Stomach (tissue), 9 donors: ENCODE data around the gene PCDHGA8. TPM values are rescaled to one million over a fixed set of nuclear protein-coding genes. Genes with fewer than 3 reads are reported as not detected.
"Not testable (repeated sequence)": the region's sequence is repeated elsewhere in the genome, so short reads cannot be mapped to it uniquely, and the experiment has no call there.

Experiments
- DNase-seq, 2 donors: peaks; one replicate each; pipeline versions ENCODE4 v3.0.0 to v3.0.0-alpha.2; 2013 to 2019
- H3K27ac ChIP-seq, 5 donors: fragments of 200-600 bp in 4 of 5; sonication (generic) in 4 of 5; one replicate each; pipeline ENCODE4 v1.5.1; 2013 to 2019; ENCODE audit warnings: mild to moderate bottlenecking in 1 of 5, moderate library complexity in 1 of 5
- H3K27me3 ChIP-seq, 3 donors: fragments of 200-600 bp; sonication (generic); one replicate each; pipeline ENCODE4 v1.5.1; 2017 to 2019; ENCODE audit warnings: mixed run types in 1 of 3
- H3K36me3 ChIP-seq, 4 donors: fragments of 200-600 bp; sonication (generic); 1 replicate in 3 of 4; 2 replicates in 1 of 4; pipeline ENCODE4 v1.5.1; 2016 to 2019
- H3K4me1 ChIP-seq, 4 donors: fragments of 200-600 bp; sonication (generic); one replicate each; pipeline ENCODE4 v1.5.1; 2016 to 2019
- H3K4me3 ChIP-seq, 4 donors: fragments of 200-600 bp; sonication (generic) in 3 of 4; one replicate each; pipeline ENCODE4 v1.5.1; 2016 to 2019; ENCODE audit warnings: mild to moderate bottlenecking in 1 of 4
- H3K9me3 ChIP-seq, 4 donors: fragments of 200-600 bp; sonication (generic); one replicate each; pipeline ENCODE4 v1.5.1; 2016 to 2019
- EP300 ChIP-seq: sonication (generic); formaldehyde crosslinking; IDR thresholded peaks from one replicate; pipeline ENCODE4 v1.6.1; 2017; ENCODE audit warnings: antibody characterized with exemption
- POLR2A ChIP-seq, 4 donors: fragments of 450-650 bp; IDR thresholded peaks; one replicate each; pipeline ENCODE4 v1.6.1; 2016; ENCODE audit warnings: antibody characterized with exemption in 4 of 4, control low read depth in 2 of 4, mild to moderate bottlenecking in 1 of 4, moderate library complexity in 1 of 4
- POLR2AphosphoS5 ChIP-seq, 3 donors: sonication (generic); formaldehyde crosslinking; IDR thresholded peaks; one replicate each; pipeline ENCODE4 v1.6.1; 2016; ENCODE audit warnings: antibody characterized with exemption in 3 of 3
- WGBS, 5 donors: extraction: QIAGEN DNeasy Blood & Tissue Kit in 3 of 5; methylation state at CpG; one replicate each; pipeline versions ENCODE4 v1.1.5 to v1.1.7; 2013 to 2018; 5-methylcytosine and 5-hydroxymethylcytosine counted together
- intact Hi-C: fragments of 100-400 bp; cut with DNase I; formaldehyde crosslinking; loops from one replicate; pipeline ENCODE4 v1.15.1; 2023; ENCODE audit warnings: low total_unique reads
- polyA plus RNA-seq, 3 donors: library from polyadenylated mRNA; stranded (reverse); fragments of 200-250 nt; gene quantifications; one replicate each; pipeline ENCODE4 v1.2.3, GENCODE V29; 2013
- total RNA-seq, 5 donors: library from RNA; depleted of rRNA; stranded (reverse); fragments of >200 nt; gene quantifications; one replicate each; pipeline versions ENCODE4 v1.1.0 to v1.2.3, GENCODE V29; 2014 to 2016
- TF ChIP-seq, protein P1 (sequence below), 7 experiments: fragments of 450-650 bp in 4 of 7; fragments of 200-600 bp in 3 of 7; sonication (generic) in 3 of 7; IDR thresholded peaks; one replicate each; pipeline ENCODE4 v1.5.1; 2016 to 2019; ENCODE audit warnings: antibody characterized with exemption in 7 of 7, control low read depth in 2 of 7, mild to moderate bottlenecking in 1 of 7
- donor health status: healthy with polysubstance abuse.
- donor health status: Bipolar disorder and iron deficiency.
- donor health status: healthy.

PCDHGA8 gene
- total and polyA plus RNA-seq, 8 donors = under 0.01 to 12.5 (median 0.29) TPM; not detected in 1

DNA sequence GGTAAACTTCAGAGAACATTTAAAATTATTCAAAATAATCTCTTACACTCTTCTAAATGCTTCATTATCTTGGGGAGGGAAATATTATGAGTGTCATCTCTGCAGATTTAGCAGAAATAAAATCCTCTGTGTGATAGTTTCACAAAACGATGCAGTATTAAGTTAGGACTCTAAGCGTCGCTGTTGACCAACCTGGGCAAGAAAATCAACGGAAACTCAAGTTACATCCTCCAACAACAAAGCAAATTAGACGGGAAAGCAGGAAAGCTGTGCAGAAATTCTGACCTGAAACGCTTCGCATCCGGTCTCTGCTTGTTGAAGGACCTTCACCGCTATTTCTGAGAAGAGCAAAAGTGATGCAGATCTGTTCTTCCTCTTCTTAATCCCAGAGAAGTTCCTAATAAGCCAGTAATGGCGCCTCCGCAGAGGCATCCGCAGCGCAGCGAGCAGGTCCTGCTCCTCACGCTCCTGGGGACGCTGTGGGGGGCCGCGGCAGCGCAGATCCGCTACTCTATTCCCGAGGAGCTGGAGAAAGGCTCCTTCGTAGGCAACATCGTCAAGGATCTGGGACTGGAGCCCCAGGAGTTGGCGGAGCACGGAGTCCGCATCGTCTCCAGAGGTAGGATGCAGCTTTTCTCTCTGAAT is 18.6 kb upstream of the PCDHGA8 start, which contains the start of gene PCDHGA6:
Gene PCDHGA6 (plus strand): TSS at position 219 of the 645 bp plus-strand sequence. CDS start 193 bp downstream, at position 412.
- DNase-seq = peak in 1 of 2 donors; percentile 27
- Histone ChIP-seq H3K27ac (no peak within 1 kb of the TSS), H3K36me3 (peaks cover 0 to 11% (median 0%) of the 10 kb centered on the region in 4 donors), H3K4me3 (peak within 1 kb of the TSS in 2 of 4 donors; percentile 0 to 23), H3K4me1 (no peaks in the 10 kb centered on the region), H3K9me3 (peaks cover 54 to 100% (median 89%) of the 10 kb centered on the region in 4 donors), H3K27me3 (peaks cover 0 to 73% (median 22%) of the 10 kb centered on the region in 3 donors)
- intact Hi-C loops = no loop called here
- WGBS, 5 donors = 16 to 27% (median 21%) methylated on average over 17 to 27 of the region's 27 CpGs
- TF ChIP-seq POLR2AphosphoS5 (IDR thresholded peaks at IDR 0.05) = no peak
- TF ChIP-seq, protein P1, sequence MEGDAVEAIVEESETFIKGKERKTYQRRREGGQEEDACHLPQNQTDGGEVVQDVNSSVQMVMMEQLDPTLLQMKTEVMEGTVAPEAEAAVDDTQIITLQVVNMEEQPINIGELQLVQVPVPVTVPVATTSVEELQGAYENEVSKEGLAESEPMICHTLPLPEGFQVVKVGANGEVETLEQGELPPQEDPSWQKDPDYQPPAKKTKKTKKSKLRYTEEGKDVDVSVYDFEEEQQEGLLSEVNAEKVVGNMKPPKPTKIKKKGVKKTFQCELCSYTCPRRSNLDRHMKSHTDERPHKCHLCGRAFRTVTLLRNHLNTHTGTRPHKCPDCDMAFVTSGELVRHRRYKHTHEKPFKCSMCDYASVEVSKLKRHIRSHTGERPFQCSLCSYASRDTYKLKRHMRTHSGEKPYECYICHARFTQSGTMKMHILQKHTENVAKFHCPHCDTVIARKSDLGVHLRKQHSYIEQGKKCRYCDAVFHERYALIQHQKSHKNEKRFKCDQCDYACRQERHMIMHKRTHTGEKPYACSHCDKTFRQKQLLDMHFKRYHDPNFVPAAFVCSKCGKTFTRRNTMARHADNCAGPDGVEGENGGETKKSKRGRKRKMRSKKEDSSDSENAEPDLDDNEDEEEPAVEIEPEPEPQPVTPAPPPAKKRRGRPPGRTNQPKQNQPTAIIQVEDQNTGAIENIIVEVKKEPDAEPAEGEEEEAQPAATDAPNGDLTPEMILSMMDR (IDR thresholded peaks at IDR 0.05) = no peak
- TF ChIP-seq EP300 = no peak
- no peak for TF ChIP-seq POLR2A (IDR thresholded peaks at IDR 0.05)

- Histone ChIP-seq H3K9me3 (peaks cover 54 to 100% (median 89%) of the 10 kb centered on the region in 4 donors), H3K27me3 (peaks cover 0 to 73% (median 22%) of the 10 kb centered on the region in 3 donors), H3K4me1 (no peaks in the 10 kb centered on the region), H3K27ac (no peak overlapping the region), H3K4me3 (no peak overlapping the region), H3K36me3 (peaks cover 0 to 11% (median 0%) of the 10 kb centered on the region in 4 donors)
- no peak for TF ChIP-seq POLR2AphosphoS5 (IDR thresholded peaks at IDR 0.05)
- TF ChIP-seq, protein P1 (IDR thresholded peaks at IDR 0.05) = no peak
- TF ChIP-seq EP300 = no peak
- no peak for TF ChIP-seq POLR2A (IDR thresholded peaks at IDR 0.05)
- intact Hi-C loops = no loop called here
- no peak for DNase-seq
- WGBS, 5 donors = 53 to 69% (median 56%) methylated on average over 13 to 14 of the region's 14 CpGs
These were observed 17.8 kb upstream of the PCDHGA8 start for GRCh38 chr5:141374627-141375026.

- intact Hi-C loops, H3K4me1 ChIP-seq, DNase-seq, H3K4me3 ChIP-seq, H3K27ac ChIP-seq: not testable (repeated sequence)
- Histone ChIP-seq H3K9me3 (peaks cover 51 to 99% (median 87%) of the 10 kb centered on the region in 4 donors), H3K27me3 (peaks cover 0 to 67% (median 16%) of the 10 kb centered on the region in 3 donors), H3K36me3 (peaks cover 0 to 11% (median 0%) of the 10 kb centered on the region in 4 donors)
- 37 to 57% (median 46%) methylated on average over 18 to 40 of the region's 48 CpGs for WGBS, 5 donors
These were observed 16.8 kb upstream of the PCDHGA8 start for GRCh38 chr5:141375444-141376155.

GRCh38 chr5:141382469-141383294 is 9.8 kb upstream of the PCDHGA8 start, which contains the start of gene PCDHGA7:
PCDHGA7 (plus strand) TSS chr5:141382742; CDS start chr5:141382900, 158 bp downstream.
- no peak within 1 kb of the TSS for H3K27ac ChIP-seq
- no peak for DNase-seq
- H3K4me3 ChIP-seq = peak within 1 kb of the TSS in 2 of 4 donors; percentile 8 to 16
- peaks cover 34 to 99% (median 88%) of the 10 kb centered on the region in 4 donors for H3K9me3 ChIP-seq
- intact Hi-C loops = no loop called here
- H3K4me1 ChIP-seq = no peaks in the 10 kb centered on the region
- peaks cover 0 to 70% (median 5%) of the 10 kb centered on the region in 3 donors for H3K27me3 ChIP-seq
- no peaks in the 10 kb centered on the region for H3K36me3 ChIP-seq
- TF ChIP-seq POLR2AphosphoS5 (IDR thresholded peaks at IDR 0.05) (no peak), EP300 (no peak), POLR2A (IDR thresholded peaks at IDR 0.05) (no peak)
- TF ChIP-seq, protein P1 (IDR thresholded peaks at IDR 0.05) = no peak
- WGBS, 5 donors = 13 to 20% (median 18%) methylated on average over 31 to 37 of the region's 37 CpGs
